ENCODE data around the gene BCL2L13.
"Not testable (repeated sequence)": the region's sequence is repeated elsewhere in the genome, so short reads cannot be mapped to it uniquely, and the experiment has no call there.

BCL2L13 gene

DNA sequence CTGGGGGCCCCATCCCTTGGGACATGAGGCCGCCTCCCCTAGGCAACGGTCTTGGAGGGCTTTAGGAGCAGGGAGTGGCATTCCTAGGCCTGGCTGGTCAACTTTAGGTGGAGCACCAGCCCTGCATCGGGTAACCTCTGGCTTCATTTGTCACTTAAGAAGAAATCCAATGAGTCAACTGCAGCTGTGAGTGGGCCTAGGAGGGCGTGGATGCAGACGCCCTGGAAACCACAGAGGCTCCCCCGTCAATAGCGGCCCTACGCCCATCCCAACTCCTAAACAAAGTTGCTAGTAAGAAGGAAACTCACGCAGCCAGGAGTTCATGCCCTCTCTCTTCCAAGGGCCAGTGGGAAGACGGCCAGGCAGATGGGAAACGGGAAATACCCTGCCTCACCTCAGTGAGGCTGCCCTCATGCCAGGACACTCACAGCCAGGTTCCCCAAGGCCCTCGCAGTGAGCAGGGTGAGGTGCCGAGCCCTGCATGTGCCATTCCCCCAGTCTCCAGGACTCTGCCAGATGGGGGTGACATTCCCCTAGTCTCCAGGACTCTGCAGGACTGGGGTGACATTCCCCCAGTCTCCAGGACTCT, 114.9 kb downstream of the BCL2L13 start:
- H3K4me3 ChIP-seq (ENCODE audit: low read depth, low read length), result no peak overlapping the region
- H3K9ac ChIP-seq (ENCODE audit: low read depth, low read length), result no peak overlapping the region
- no peaks in the 10 kb centered on the region for H3K9me3 ChIP-seq (ENCODE audit: control insufficient read depth, insufficient read depth, low read length)

GRCh38 chr22:17754233-17754925, 115.8 kb downstream of the BCL2L13 start:
- H3K27me3 ChIP-seq (ENCODE audit: control insufficient read depth, insufficient read depth, low read length), result no peaks in the 10 kb centered on the region
- no peaks in the 10 kb centered on the region for H3K36me3 ChIP-seq (ENCODE audit: control insufficient read depth, insufficient read depth, low read length)
- H3K9me3 ChIP-seq (ENCODE audit: control insufficient read depth, insufficient read depth, low read length), result no peaks in the 10 kb centered on the region
- no peak overlapping the region for H3K4me3 ChIP-seq (ENCODE audit: low read depth, low read length)
- no peaks in the 10 kb centered on the region for H3K4me1 ChIP-seq (ENCODE audit: control insufficient read depth, insufficient read depth, low read length)
- H3K9ac ChIP-seq (ENCODE audit: low read depth, low read length), result no peak overlapping the region

More for the DNA sequence above, 114.9 kb downstream of the BCL2L13 start:
- no peaks in the 10 kb centered on the region for H3K4me1 ChIP-seq (ENCODE audit: control insufficient read depth, insufficient read depth, low read length)
- H3K27me3 ChIP-seq (ENCODE audit: control insufficient read depth, insufficient read depth, low read length), result no peaks in the 10 kb centered on the region
- no peaks in the 10 kb centered on the region for H3K36me3 ChIP-seq (ENCODE audit: control insufficient read depth, insufficient read depth, low read length)

DNA sequence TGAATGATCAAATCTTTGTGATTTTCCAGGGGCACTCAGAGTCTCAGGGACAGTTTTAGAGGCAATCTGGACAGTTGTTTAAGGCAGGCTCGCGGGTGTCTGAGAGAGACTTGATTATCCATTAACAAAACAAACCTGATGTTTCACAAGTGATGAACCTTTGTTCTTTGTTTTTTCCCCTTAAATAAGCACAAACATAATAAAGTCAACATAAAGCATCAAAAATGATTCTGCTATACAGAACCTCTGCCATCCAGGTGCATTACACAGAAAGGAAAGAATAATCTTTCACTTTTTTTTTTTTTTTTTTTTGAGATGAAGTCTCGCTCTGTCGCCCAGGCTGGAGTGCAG, 122.6 kb downstream of the BCL2L13 start:
- Histone ChIP-seq H3K27me3 (ENCODE audit: control insufficient read depth, insufficient read depth, low read length) (no peaks in the 10 kb centered on the region), H3K4me3 (ENCODE audit: low read depth, low read length) (no peak overlapping the region), H3K4me1 (ENCODE audit: control insufficient read depth, insufficient read depth, low read length) (no peaks in the 10 kb centered on the region), H3K9ac (ENCODE audit: low read depth, low read length) (no peak overlapping the region), H3K9me3 (ENCODE audit: control insufficient read depth, insufficient read depth, low read length) (no peaks in the 10 kb centered on the region), H3K36me3 (ENCODE audit: control insufficient read depth, insufficient read depth, low read length) (no peaks in the 10 kb centered on the region)

DNA sequence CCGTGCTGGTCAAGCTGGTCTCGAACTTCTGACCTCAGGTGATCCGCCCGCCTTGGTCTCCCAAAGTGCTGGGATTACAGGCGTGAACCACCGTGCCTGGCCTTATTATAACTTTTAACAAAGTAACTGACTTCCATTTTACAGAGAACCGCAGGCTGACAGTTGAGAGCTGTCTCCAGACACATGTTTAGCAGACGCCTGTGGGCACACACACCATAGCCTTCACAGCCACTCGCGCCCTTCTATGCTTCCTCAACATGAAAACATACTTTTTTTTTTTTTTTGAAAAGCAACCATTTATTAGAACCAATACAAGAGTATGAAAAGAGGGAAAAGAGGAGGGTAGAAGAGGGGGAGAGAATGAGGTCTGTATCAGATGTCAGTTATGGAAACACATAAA, 124.9 kb downstream of the BCL2L13 start:
- H3K36me3 ChIP-seq (ENCODE audit: control insufficient read depth, insufficient read depth, low read length); H3K4me1 ChIP-seq (ENCODE audit: control insufficient read depth, insufficient read depth, low read length); H3K9me3 ChIP-seq (ENCODE audit: control insufficient read depth, insufficient read depth, low read length): not testable (repeated sequence)

DNA sequence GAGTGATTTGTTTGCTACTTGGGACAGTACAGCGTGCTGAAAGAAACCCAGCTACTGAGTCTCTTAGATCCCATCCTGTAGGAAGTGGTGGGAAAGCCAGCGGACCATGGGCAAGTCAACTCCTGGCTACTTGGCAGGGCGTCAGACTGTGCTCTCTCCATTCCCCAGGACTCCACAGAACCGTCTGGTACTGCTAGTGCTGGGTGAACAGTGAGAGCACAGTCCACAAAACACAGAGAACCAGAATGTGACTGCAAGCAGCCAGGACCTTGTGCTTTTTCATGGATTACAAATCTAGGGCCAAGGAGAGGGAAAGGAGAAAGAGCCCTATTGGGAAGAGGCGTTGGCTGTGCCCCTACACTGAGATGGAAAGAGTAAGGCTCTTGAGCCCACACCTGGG, 125.5 kb downstream of the BCL2L13 start:
- Histone ChIP-seq H3K36me3 (ENCODE audit: control insufficient read depth, insufficient read depth, low read length) (no peaks in the 10 kb centered on the region), H3K27me3 (ENCODE audit: control insufficient read depth, insufficient read depth, low read length) (no peaks in the 10 kb centered on the region), H3K4me3 (ENCODE audit: low read depth, low read length) (no peak overlapping the region), H3K4me1 (ENCODE audit: control insufficient read depth, insufficient read depth, low read length) (no peaks in the 10 kb centered on the region), H3K9ac (ENCODE audit: low read depth, low read length) (no peak overlapping the region), H3K9me3 (ENCODE audit: control insufficient read depth, insufficient read depth, low read length) (no peaks in the 10 kb centered on the region)

More for the DNA sequence above, 124.9 kb downstream of the BCL2L13 start:
- H3K27me3 ChIP-seq (ENCODE audit: control insufficient read depth, insufficient read depth, low read length); H3K9ac ChIP-seq (ENCODE audit: low read depth, low read length); H3K4me3 ChIP-seq (ENCODE audit: low read depth, low read length): not testable (repeated sequence)

DNA sequence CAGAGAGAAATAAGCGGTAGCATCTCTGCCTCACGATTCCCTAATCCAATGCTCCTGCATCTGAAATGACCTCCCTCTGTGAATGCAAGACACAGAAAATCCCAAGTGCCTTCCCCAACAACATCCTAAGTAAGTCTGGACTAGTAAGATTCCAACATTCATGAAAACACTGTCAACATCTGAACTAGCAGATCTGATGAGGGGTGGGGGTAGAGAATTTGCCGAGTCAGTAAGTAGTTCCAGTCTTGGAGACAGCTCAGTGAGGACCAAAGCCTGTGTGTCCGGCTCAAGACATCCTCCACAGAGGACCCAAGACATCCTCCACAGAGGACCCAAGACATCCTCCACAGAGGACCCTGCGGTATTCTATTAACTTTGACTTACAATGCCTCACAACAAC, 126.3 kb downstream of the BCL2L13 start:
- H3K9ac ChIP-seq (ENCODE audit: low read depth, low read length); H3K9me3 ChIP-seq (ENCODE audit: control insufficient read depth, insufficient read depth, low read length); H3K36me3 ChIP-seq (ENCODE audit: control insufficient read depth, insufficient read depth, low read length); H3K4me1 ChIP-seq (ENCODE audit: control insufficient read depth, insufficient read depth, low read length); H3K4me3 ChIP-seq (ENCODE audit: low read depth, low read length); H3K27me3 ChIP-seq (ENCODE audit: control insufficient read depth, insufficient read depth, low read length): not testable (repeated sequence)

DNA sequence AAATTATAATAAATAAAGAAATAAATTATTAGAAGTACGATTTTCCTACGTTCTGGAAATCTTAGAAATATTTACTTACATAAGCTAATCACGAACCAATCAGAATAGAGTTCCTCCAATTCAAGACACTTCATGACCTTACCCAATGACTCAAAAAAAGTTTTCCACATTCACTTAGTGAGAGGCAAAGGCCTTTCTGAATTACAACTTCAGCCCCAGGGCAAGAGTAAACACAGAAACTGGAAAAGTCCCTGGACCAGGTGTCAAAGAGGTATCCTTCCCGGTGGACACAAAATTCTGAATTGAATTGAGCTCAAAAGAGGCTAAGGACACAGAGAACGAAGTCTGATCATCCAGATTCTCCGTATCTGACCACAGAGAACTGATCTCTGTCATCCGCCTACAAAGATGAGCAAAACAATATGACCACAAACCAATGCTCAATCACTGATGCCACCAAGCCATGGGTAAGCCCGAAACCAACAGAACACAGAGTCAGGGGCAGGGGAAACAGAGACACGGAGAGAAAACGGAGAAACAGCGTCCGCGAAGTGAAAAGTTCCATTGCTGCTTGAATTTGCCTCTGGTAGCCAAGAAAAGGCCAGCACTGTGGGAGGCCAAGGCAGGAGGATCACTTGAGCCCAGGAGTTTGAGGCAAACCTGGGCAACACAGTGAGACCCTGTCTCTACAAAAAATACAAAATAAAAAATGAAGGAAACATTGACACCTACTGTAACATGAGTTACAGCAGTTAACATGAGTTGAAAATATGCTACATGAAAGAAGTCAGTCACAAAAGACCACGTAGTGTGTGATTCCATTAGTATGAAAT, 128.9 kb downstream of the BCL2L13 start:
- Histone ChIP-seq H3K4me3 (ENCODE audit: low read depth, low read length) (no peak overlapping the region), H3K9me3 (ENCODE audit: control insufficient read depth, insufficient read depth, low read length) (no peaks in the 10 kb centered on the region), H3K36me3 (ENCODE audit: control insufficient read depth, insufficient read depth, low read length) (no peaks in the 10 kb centered on the region), H3K4me1 (ENCODE audit: control insufficient read depth, insufficient read depth, low read length) (no peaks in the 10 kb centered on the region), H3K27me3 (ENCODE audit: control insufficient read depth, insufficient read depth, low read length) (no peaks in the 10 kb centered on the region), H3K9ac (ENCODE audit: low read depth, low read length) (no peak overlapping the region)

GRCh38 chr22:17769013-17769715, 130.6 kb downstream of the BCL2L13 start:
- Histone ChIP-seq H3K9me3 (ENCODE audit: control insufficient read depth, insufficient read depth, low read length) (no peaks in the 10 kb centered on the region), H3K27me3 (ENCODE audit: control insufficient read depth, insufficient read depth, low read length) (no peaks in the 10 kb centered on the region), H3K36me3 (ENCODE audit: control insufficient read depth, insufficient read depth, low read length) (no peaks in the 10 kb centered on the region), H3K4me3 (ENCODE audit: low read depth, low read length) (no peak overlapping the region), H3K4me1 (ENCODE audit: control insufficient read depth, insufficient read depth, low read length) (no peaks in the 10 kb centered on the region), H3K9ac (ENCODE audit: low read depth, low read length) (no peak overlapping the region)

DNA sequence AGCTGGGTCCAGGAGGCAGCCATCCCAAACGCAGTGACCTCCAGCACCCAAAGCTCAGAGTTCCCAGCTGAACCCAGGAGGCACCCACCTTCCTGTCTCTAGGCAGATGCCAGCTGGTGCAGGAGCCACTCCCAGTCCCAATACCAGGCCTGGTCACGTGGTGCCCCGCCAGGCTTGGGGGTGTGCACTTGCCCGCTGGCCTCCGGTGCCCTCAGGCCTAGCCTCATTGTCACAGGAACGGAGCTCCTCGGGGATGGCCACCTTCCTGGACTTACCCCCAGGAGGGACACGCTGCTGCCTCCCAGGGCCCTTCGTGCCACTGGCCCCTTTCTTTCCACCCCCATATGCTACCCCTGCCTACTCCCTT, 131.1 kb downstream of the BCL2L13 start:
- no peaks in the 10 kb centered on the region for H3K27me3 ChIP-seq (ENCODE audit: control insufficient read depth, insufficient read depth, low read length)
- H3K9me3 ChIP-seq (ENCODE audit: control insufficient read depth, insufficient read depth, low read length), result no peaks in the 10 kb centered on the region
- no peaks in the 10 kb centered on the region for H3K36me3 ChIP-seq (ENCODE audit: control insufficient read depth, insufficient read depth, low read length)
- H3K4me3 ChIP-seq (ENCODE audit: low read depth, low read length), result no peak overlapping the region
- H3K9ac ChIP-seq (ENCODE audit: low read depth, low read length), result no peak overlapping the region
- H3K4me1 ChIP-seq (ENCODE audit: control insufficient read depth, insufficient read depth, low read length), result no peaks in the 10 kb centered on the region

- H3K4me1 ChIP-seq (ENCODE audit: control insufficient read depth, insufficient read depth, low read length), result no peaks in the 10 kb centered on the region
- no peaks in the 10 kb centered on the region for H3K27me3 ChIP-seq (ENCODE audit: control insufficient read depth, insufficient read depth, low read length)
- H3K9ac ChIP-seq (ENCODE audit: low read depth, low read length), result no peak overlapping the region
- H3K36me3 ChIP-seq (ENCODE audit: control insufficient read depth, insufficient read depth, low read length), result no peaks in the 10 kb centered on the region
- H3K4me3 ChIP-seq (ENCODE audit: low read depth, low read length), result no peak overlapping the region
- no peaks in the 10 kb centered on the region for H3K9me3 ChIP-seq (ENCODE audit: control insufficient read depth, insufficient read depth, low read length)
Observed at GRCh38 chr22:17770180-17771077, 131.9 kb downstream of the BCL2L13 start.
